ENCODE data around the gene TPD52L1. TPM values are rescaled to one million over a fixed set of nuclear protein-coding genes. Genes with fewer than 3 reads are reported as not detected.

TPD52L1 gene
- total RNA-seq, 1 donor from 2014 or later, result 15.6 TPM

- Histone ChIP-seq H3K4me1 (no peaks in the 10 kb centered on the region), H3K27me3 (ENCODE audit: low read depth) (no peaks in the 10 kb centered on the region), H3K4me3 (no peak overlapping the region), H3K36me3 (no peaks in the 10 kb centered on the region), H3K9me3 (no peaks in the 10 kb centered on the region), H3K27ac (no peak overlapping the region)
- ATAC-seq, result no peak
- no peak for DNase-seq
- TF ChIP-seq CTCF (IDR thresholded peaks at IDR 0.05), result no peak
- intact Hi-C loops (cut with DNase I), result no loop called here
Observed at GRCh38 chr6:125259354-125259736, 105.8 kb downstream of the TPD52L1 start.

GRCh38 chr6:125262016-125263013 is 108.7 kb downstream of the TPD52L1 start:
- ATAC-seq, result no peak
- H3K27ac ChIP-seq, result no peak overlapping the region
- intact Hi-C loops (cut with DNase I), result no loop called here

GRCh38 chr6:125264476-125264875 is 110.9 kb downstream of the TPD52L1 start:
- intact Hi-C loops (cut with DNase I), result no loop called here
- no peak overlapping the region for H3K27ac ChIP-seq
- ATAC-seq (no peak), DNase-seq (no peak)
- H3K36me3 ChIP-seq, result no peaks in the 10 kb centered on the region
- H3K4me1 ChIP-seq, result no peaks in the 10 kb centered on the region
- H3K27me3 ChIP-seq (ENCODE audit: low read depth), result no peaks in the 10 kb centered on the region
- no peaks in the 10 kb centered on the region for H3K9me3 ChIP-seq
- no peak overlapping the region for H3K4me3 ChIP-seq
- no peak for TF ChIP-seq CTCF (IDR thresholded peaks at IDR 0.05)

More at GRCh38 chr6:125262016-125263013, 108.7 kb downstream of the TPD52L1 start:
- Histone ChIP-seq H3K36me3 (no peaks in the 10 kb centered on the region), H3K9me3 (no peaks in the 10 kb centered on the region), H3K27me3 (ENCODE audit: low read depth) (no peaks in the 10 kb centered on the region), H3K4me3 (no peak overlapping the region), H3K4me1 (no peaks in the 10 kb centered on the region)
- TF ChIP-seq CTCF (IDR thresholded peaks at IDR 0.05), result no peak
- DNase-seq, result no peak

GRCh38 chr6:125267806-125268523 is 114.4 kb downstream of the TPD52L1 start:
- intact Hi-C loops (cut with DNase I), result no loop called here
- Histone ChIP-seq H3K36me3 (peaks cover 9% of the 10 kb centered on the region), H3K27ac (no peak overlapping the region), H3K4me1 (no peaks in the 10 kb centered on the region), H3K9me3 (no peaks in the 10 kb centered on the region), H3K27me3 (ENCODE audit: low read depth) (no peaks in the 10 kb centered on the region), H3K4me3 (no peak overlapping the region)
- TF ChIP-seq CTCF (IDR thresholded peaks at IDR 0.05), result no peak
- no peak for DNase-seq
- ATAC-seq, result no peak

GRCh38 chr6:125268765-125269164 is 115.2 kb downstream of the TPD52L1 start:
- H3K9me3 ChIP-seq, result no peaks in the 10 kb centered on the region
- no peaks in the 10 kb centered on the region for H3K27me3 ChIP-seq (ENCODE audit: low read depth)
- TF ChIP-seq CTCF (IDR thresholded peaks at IDR 0.05), result no peak
- H3K27ac ChIP-seq, result no peak overlapping the region
- H3K36me3 ChIP-seq, result peaks cover 13% of the 10 kb centered on the region
- ATAC-seq (no peak), DNase-seq (no peak)
- intact Hi-C loops (cut with DNase I), result no loop called here
- no peak overlapping the region for H3K4me3 ChIP-seq
- H3K4me1 ChIP-seq, result no peaks in the 10 kb centered on the region
